Amniotic epithelial cell (primary cell): ENCODE results near the gene EXOC3L1.
A peak's percentile ranks its signal among the peaks of the same experiment; 100 is the strongest.

Experiments
- DNase-seq: peaks from one replicate; pipeline ENCODE4 v3.0.0-alpha.2; 2010; ENCODE audit warnings: low read depth

Gene EXOC3L1

GRCh38 chr16:67163164-67163998 is 26.6 kb downstream of the EXOC3L1 start:
- peak; percentile 69 for DNase-seq

- DNase-seq, result no peak
Observed at GRCh38 chr16:67162506-67163163, 27.3 kb downstream of the EXOC3L1 start.

- no peak for DNase-seq
Observed at GRCh38 chr16:67161595-67162058, 28.3 kb downstream of the EXOC3L1 start.

- DNase-seq, result no peak
Observed at GRCh38 chr16:67158637-67159600, 31.0 kb downstream of the EXOC3L1 start.

- DNase-seq, result no peak
Observed at GRCh38 chr16:67157892-67158635, 31.9 kb downstream of the EXOC3L1 start.

- DNase-seq, result no peak
Observed at GRCh38 chr16:67157106-67157748, 32.7 kb downstream of the EXOC3L1 start.

GRCh38 chr16:67156143-67156844 is 33.6 kb downstream of the EXOC3L1 start:
- DNase-seq, result no peak

- peak; percentile 57 for DNase-seq
Observed at GRCh38 chr16:67155295-67156142, 34.4 kb downstream of the EXOC3L1 start.

- no peak for DNase-seq
Observed at GRCh38 chr16:67154578-67155294, 35.2 kb downstream of the EXOC3L1 start.

- DNase-seq, result no peak
Observed at GRCh38 chr16:67151431-67152097, 38.4 kb downstream of the EXOC3L1 start.

GRCh38 chr16:67150833-67151396 is 39.0 kb downstream of the EXOC3L1 start, which contains the start of gene B3GNT9:
B3GNT9 (minus strand) TSS chr16:67150998; CDS start chr16:67150485, 513 bp downstream.
- DNase-seq, result peak; percentile 71

- DNase-seq, result peak; percentile 76
Observed at GRCh38 chr16:67150047-67150832, 39.7 kb downstream of the EXOC3L1 start.

- DNase-seq, result no peak
Observed at GRCh38 chr16:67149276-67150046, 40.5 kb downstream of the EXOC3L1 start.

GRCh38 chr16:67148656-67149275 is 41.2 kb downstream of the EXOC3L1 start:
- no peak for DNase-seq

GRCh38 chr16:67148221-67148620 is 41.7 kb downstream of the EXOC3L1 start:
- DNase-seq, result no peak
